Endothelial cell of umbilical vein (primary cell): ENCODE results near the gene AGFG2. TPM values are rescaled to one million over a fixed set of nuclear protein-coding genes. Genes with fewer than 3 reads are reported as not detected.

ENCODE experiments used
- BruUV-seq: library from RNA; stranded (reverse); fragments of 400-500 nt; replicated peaks from 2 replicates; lab custom pipeline; 2021; lab: Mats Ljungman, UMichigan
- CTCF ChIA-PET: fragments of 300-600, 350-600 bp; sonication (Branson Sonifier 250); formaldehyde crosslinking; loops from one replicate; lab custom pipeline; 2021; ENCODE audit warnings: antibody characterized with exemption, inconsistent platforms; lab: Charles Lee
- POLR2A ChIA-PET: fragments of 300-600, 350-600 bp; sonication (Branson Sonifier 250); formaldehyde crosslinking; loops from one replicate; lab custom pipeline; 2021; ENCODE audit warnings: antibody characterized with exemption, inconsistent platforms; lab: Charles Lee
- DNase-seq: peaks from one replicate; pipeline ENCODE4 v3.0.0-alpha.2; 2011; ENCODE audit warnings: low read depth, low spot score
- FAIRE-seq: peaks from 2 replicates; lab custom pipeline; 2011; peaks lifted over from hg19 to GRCh38; lab: Jason Lieb, UNC
- H2AFZ ChIP-seq: 2 replicates; pipeline ENCODE4 v1.6.0; 2012; ENCODE audit warnings: low read depth, low read length, control low read depth, inconsistent platforms
- H3K27ac ChIP-seq: 2 replicates; pipeline ENCODE4 v1.5.1; 2011; ENCODE audit warnings: low read depth, mild to moderate bottlenecking, control low read depth, low read length, moderate library complexity; ENCODE audit not compliant: insufficient read depth
- H3K27me3 ChIP-seq, 2 experiments: 2 replicates each; pipeline versions ENCODE4 v1.6.0 to v1.6.1; 2011; ENCODE audit warnings: low read length in 2 of 2, mixed read lengths in 1 of 2; ENCODE audit not compliant: control insufficient read depth in 2 of 2, insufficient read depth in 2 of 2
- H3K36me3 ChIP-seq, 2 experiments: 2 replicates in 1 of 2; 3 replicates in 1 of 2; pipeline ENCODE4 v1.5.1; 2011; ENCODE audit warnings: low read length in 2 of 2, mild to moderate bottlenecking in 1 of 2, moderate library complexity in 1 of 2; ENCODE audit not compliant: control insufficient read depth in 2 of 2, insufficient read depth in 2 of 2; ENCODE audit errors: extremely low read depth in 1 of 2
- H3K4me1 ChIP-seq: 3 replicates; pipeline ENCODE4 v1.5.1; 2011; ENCODE audit warnings: mild to moderate bottlenecking, low read length; ENCODE audit not compliant: control insufficient read depth, insufficient read depth; ENCODE audit errors: extremely low read depth
- H3K4me2 ChIP-seq: 2 replicates; pipeline ENCODE4 v1.6.1; 2011; ENCODE audit warnings: low read length, control low read depth, mixed read lengths; ENCODE audit not compliant: insufficient read depth
- H3K4me3 ChIP-seq, 3 experiments: fragments of 200-600 bp in 1 of 3; sonication (generic), shearing (Covaris generic) in 1 of 3; replicated peaks in 1 of 3; 2 replicates each; pipeline ENCODE4 v1.5.1; 2011 to 2016; ENCODE audit warnings: control low read depth in 3 of 3, low read length in 3 of 3, mild to moderate bottlenecking in 2 of 3, inconsistent platforms in 1 of 3, low read depth in 1 of 3, moderate library complexity in 1 of 3; ENCODE audit not compliant: insufficient read depth in 1 of 3
- H3K79me2 ChIP-seq: 2 replicates; pipeline ENCODE4 v1.6.0; 2012; ENCODE audit warnings: low read length, inconsistent platforms; ENCODE audit not compliant: control insufficient read depth, insufficient read depth
- H3K9ac ChIP-seq: replicated peaks from 2 replicates; pipeline ENCODE3; 2011; ENCODE audit warnings: low read length, control low read depth; ENCODE audit not compliant: insufficient read depth; ENCODE audit errors: extremely low read depth
- H3K9me1 ChIP-seq: replicated peaks from 3 replicates; pipeline ENCODE4 v1.6.0; 2011; ENCODE audit warnings: mild to moderate bottlenecking, low read length; ENCODE audit not compliant: control insufficient read depth, insufficient read depth; ENCODE audit errors: extremely low read depth
- H3K9me3 ChIP-seq: replicated peaks from 2 replicates; pipeline ENCODE4 v1.5.1; 2012; ENCODE audit warnings: low read length, inconsistent platforms; ENCODE audit not compliant: control insufficient read depth, insufficient read depth
- H4K20me1 ChIP-seq: replicated peaks from 2 replicates; pipeline ENCODE3; 2011; ENCODE audit warnings: mild to moderate bottlenecking, low read length; ENCODE audit not compliant: control insufficient read depth, insufficient read depth; ENCODE audit errors: extremely low read depth
- EZH2 ChIP-seq: IDR thresholded peaks from 2 replicates; pipeline ENCODE4 v1.6.1; 2012; ENCODE audit warnings: borderline replicate concordance, low read depth, mild to moderate bottlenecking, moderate library complexity, low read length, inconsistent platforms; ENCODE audit not compliant: severe bottlenecking
- FOS ChIP-seq: IDR thresholded peaks from 2 replicates; pipeline ENCODE4 v1.6.1; 2011; ENCODE audit warnings: mild to moderate bottlenecking, low read length, moderate library complexity, borderline replicate concordance; ENCODE audit not compliant: insufficient read depth
- GATA2 ChIP-seq: IDR thresholded peaks from 2 replicates; pipeline ENCODE4 v1.7.0; 2011; ENCODE audit warnings: low read depth, mild to moderate bottlenecking, moderate library complexity, mixed read lengths, low read length; ENCODE audit not compliant: insufficient read length, insufficient read depth
- JUN ChIP-seq: IDR thresholded peaks from 2 replicates; pipeline ENCODE4 v1.6.1; 2011; ENCODE audit warnings: borderline replicate concordance, low read depth; ENCODE audit not compliant: insufficient read length, insufficient read depth
- MYC ChIP-seq: IDR thresholded peaks from one replicate; pipeline ENCODE4 v1.6.1; 2011; ENCODE audit warnings: mild to moderate bottlenecking, low read depth, low read length
- POLR2A ChIP-seq: IDR thresholded peaks from 2 replicates; pipeline ENCODE4 v1.6.1; 2012; ENCODE audit warnings: low read depth, mild to moderate bottlenecking, control low read depth, low read length
- POLR2AphosphoS5 ChIP-seq: IDR thresholded peaks from 2 replicates; pipeline ENCODE4 v1.6.1; 2012; ENCODE audit warnings: low read depth, mild to moderate bottlenecking, control low read depth, low read length, moderate library complexity; ENCODE audit not compliant: insufficient read depth
- dilution Hi-C: fragments of 300-500 bp; cut with MboI; formaldehyde crosslinking; loops from one replicate; pipeline ENCODE4 v1.15.0; 2019; ENCODE audit warnings: low sequenced_read_pairs; ENCODE audit not compliant: extremely low pct_ligation_motif_present
- intact Hi-C: fragments of 100-400 bp; cut with micrococcal nuclease; formaldehyde crosslinking; loops from one replicate; pipeline ENCODE4 v1.10.0; 2022
- polyA plus RNA-seq, 4 experiments: library from polyadenylated mRNA; depleted of rRNA in 3 of 4; stranded (reverse) in 3 of 4; unstranded in 1 of 4; fragments of >200 nt; gene quantifications; 2 replicates each; pipeline versions ENCODE4 v1.2.1 to v1.2.3, GENCODE V29; 2011 to 2012; ENCODE audit warnings: missing spikeins in 1 of 4
- total RNA-seq: library from RNA; stranded (reverse); gene quantifications from 2 replicates; pipeline ENCODE4 v1.2.3, GENCODE V29; 2021
- TF ChIP-seq, protein P1 (sequence below), 2 donors: IDR thresholded peaks; 1 replicate in 1 of 2; 2 replicates in 1 of 2; pipeline ENCODE4 v1.5.1; 2011; ENCODE audit warnings: low read length in 2 of 2, mild to moderate bottlenecking in 2 of 2, moderate library complexity in 2 of 2, control low read depth in 1 of 2, inconsistent platforms in 1 of 2, low read depth in 1 of 2; ENCODE audit not compliant: insufficient read depth in 1 of 2; ENCODE audit errors: extremely low read depth in 1 of 2
- TF ChIP-seq, protein P2 (sequence below): IDR thresholded peaks from 2 replicates; pipeline ENCODE4 v1.6.1; 2011; ENCODE audit not compliant: insufficient read depth, insufficient read length

Gene AGFG2
- total and polyA plus RNA-seq, 2 donors (not counting 3 experiments of a cell fraction or from before 2014, with no cell fraction given), result 33.6 to 44.6 TPM

DNA sequence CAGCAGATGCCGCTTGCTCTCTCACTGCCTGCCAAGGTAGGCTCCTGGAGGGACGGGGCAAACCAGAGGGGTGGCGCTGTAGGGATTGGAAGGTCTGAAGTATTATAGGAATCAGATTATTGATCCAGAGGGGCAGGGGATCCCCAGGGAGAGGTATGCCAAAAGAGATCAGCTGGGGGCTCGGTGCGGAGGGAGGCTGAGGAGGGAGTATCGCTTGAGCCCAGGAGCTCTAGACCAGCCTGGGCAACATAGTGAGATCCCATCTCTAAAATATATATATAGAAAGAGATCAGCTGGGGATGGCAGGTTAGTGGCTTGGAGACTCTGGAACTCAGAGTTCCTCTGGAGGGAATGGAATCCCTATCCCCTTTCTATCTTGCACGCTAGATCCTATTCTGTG, 56.2 kb downstream of the AGFG2 start:
- DNase-seq (no peak), FAIRE-seq (no peak)
- no peaks in the 10 kb centered on the region for H3K79me2 ChIP-seq
- intact Hi-C loops (no loop called here), dilution Hi-C loops (no loop called here)
- CTCF ChIA-PET, result no interaction called here
- no peak overlapping the region for H3K4me3 ChIP-seq
- no peaks in the 10 kb centered on the region for H3K36me3 ChIP-seq
- BruUV-seq, result no TSS peak
- no peaks in the 10 kb centered on the region for H3K9me1 ChIP-seq
- no peak overlapping the region for H3K4me2 ChIP-seq
- no peaks in the 10 kb centered on the region for H4K20me1 ChIP-seq
- no peak overlapping the region for H2AFZ ChIP-seq
- H3K27me3 ChIP-seq, result peaks cover 0 to 2% of the 10 kb centered on the region in 2 experiments
- POLR2A ChIA-PET, result interaction anchor here (0.6 kb wide), 1 partner anchor 9 kb away, joined by 5 read pairs; no protein-coding TSS in a partner anchor
- TF ChIP-seq GATA2, result no peak
- no peak for TF ChIP-seq POLR2A
- no peak for TF ChIP-seq FOS
- TF ChIP-seq, protein P1, sequence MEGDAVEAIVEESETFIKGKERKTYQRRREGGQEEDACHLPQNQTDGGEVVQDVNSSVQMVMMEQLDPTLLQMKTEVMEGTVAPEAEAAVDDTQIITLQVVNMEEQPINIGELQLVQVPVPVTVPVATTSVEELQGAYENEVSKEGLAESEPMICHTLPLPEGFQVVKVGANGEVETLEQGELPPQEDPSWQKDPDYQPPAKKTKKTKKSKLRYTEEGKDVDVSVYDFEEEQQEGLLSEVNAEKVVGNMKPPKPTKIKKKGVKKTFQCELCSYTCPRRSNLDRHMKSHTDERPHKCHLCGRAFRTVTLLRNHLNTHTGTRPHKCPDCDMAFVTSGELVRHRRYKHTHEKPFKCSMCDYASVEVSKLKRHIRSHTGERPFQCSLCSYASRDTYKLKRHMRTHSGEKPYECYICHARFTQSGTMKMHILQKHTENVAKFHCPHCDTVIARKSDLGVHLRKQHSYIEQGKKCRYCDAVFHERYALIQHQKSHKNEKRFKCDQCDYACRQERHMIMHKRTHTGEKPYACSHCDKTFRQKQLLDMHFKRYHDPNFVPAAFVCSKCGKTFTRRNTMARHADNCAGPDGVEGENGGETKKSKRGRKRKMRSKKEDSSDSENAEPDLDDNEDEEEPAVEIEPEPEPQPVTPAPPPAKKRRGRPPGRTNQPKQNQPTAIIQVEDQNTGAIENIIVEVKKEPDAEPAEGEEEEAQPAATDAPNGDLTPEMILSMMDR (IDR thresholded peaks at IDR 0.05; ENCODE audit: extremely low read depth in 1 of 2, insufficient read depth in 1 of 2, low read depth in 1 of 2, low read length in 2 of 2), result no peak
- TF ChIP-seq, protein P2, sequence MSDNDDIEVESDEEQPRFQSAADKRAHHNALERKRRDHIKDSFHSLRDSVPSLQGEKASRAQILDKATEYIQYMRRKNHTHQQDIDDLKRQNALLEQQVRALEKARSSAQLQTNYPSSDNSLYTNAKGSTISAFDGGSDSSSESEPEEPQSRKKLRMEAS, result no peak
- no peak for TF ChIP-seq POLR2AphosphoS5
- TF ChIP-seq MYC, result no peak
- no peak for TF ChIP-seq EZH2
- no peak for TF ChIP-seq JUN
- H3K27ac ChIP-seq, result no peak overlapping the region
- no peaks in the 10 kb centered on the region for H3K9me3 ChIP-seq
- no peaks in the 10 kb centered on the region for H3K4me1 ChIP-seq
- no peak overlapping the region for H3K9ac ChIP-seq
